ENCODE results near the gene DOCK1.

DNA sequence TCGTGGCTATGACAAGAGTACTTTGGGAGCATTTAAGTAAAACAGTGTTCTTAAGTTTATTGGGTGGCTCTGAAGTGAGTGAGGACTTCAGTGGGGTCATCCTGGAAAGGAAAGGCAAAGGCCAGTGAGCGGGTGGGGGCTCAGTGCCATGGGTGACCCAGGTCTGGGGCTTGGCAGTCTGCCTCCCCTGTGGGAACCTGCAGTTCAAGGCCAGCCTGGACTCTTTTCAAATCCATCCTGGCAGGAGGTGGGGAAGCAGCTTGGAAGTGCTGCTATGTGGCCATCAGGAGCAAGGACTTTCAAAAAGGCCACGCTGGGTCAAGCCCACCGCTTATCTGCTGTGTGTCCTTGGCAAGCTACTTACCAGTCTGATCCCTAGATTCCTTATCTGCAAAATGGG, 495.0 kb downstream of the DOCK1 start:
- TF ChIP-seq, protein P1, sequence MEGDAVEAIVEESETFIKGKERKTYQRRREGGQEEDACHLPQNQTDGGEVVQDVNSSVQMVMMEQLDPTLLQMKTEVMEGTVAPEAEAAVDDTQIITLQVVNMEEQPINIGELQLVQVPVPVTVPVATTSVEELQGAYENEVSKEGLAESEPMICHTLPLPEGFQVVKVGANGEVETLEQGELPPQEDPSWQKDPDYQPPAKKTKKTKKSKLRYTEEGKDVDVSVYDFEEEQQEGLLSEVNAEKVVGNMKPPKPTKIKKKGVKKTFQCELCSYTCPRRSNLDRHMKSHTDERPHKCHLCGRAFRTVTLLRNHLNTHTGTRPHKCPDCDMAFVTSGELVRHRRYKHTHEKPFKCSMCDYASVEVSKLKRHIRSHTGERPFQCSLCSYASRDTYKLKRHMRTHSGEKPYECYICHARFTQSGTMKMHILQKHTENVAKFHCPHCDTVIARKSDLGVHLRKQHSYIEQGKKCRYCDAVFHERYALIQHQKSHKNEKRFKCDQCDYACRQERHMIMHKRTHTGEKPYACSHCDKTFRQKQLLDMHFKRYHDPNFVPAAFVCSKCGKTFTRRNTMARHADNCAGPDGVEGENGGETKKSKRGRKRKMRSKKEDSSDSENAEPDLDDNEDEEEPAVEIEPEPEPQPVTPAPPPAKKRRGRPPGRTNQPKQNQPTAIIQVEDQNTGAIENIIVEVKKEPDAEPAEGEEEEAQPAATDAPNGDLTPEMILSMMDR (IDR thresholded peaks at IDR 0.05), result no peak
- TF ChIP-seq POLR2A (IDR thresholded peaks at IDR 0.05), result no peak
